PC-3 (cell line): Measurements from ENCODE around the gene GFRA1.

Experiments used
- CTCF ChIP-seq: fragments of 300-600 bp; sonication (generic); conservative IDR thresholded peaks from 2 replicates; pipeline ENCODE4 v1.5.1; 2017; ENCODE audit warnings: antibody characterized with exemption, low read depth, mild to moderate bottlenecking, low read length
- EZH2 ChIP-seq: fragments of 300-600 bp; sonication (generic); IDR thresholded peaks from one replicate; pipeline ENCODE4 v1.6.1; 2017; ENCODE audit warnings: antibody characterized with exemption, mild to moderate bottlenecking, low read length; ENCODE audit not compliant: unreplicated experiment

GRCh38 chr10:116100984-116101383 is 172.0 kb downstream of the GFRA1 start:
- TF ChIP-seq EZH2, result no peak
- no peak for TF ChIP-seq CTCF
